Gastroesophageal sphincter (tissue), 3 donors: ENCODE results near the gene MAP2K1.

Source experiments
- CTCF ChIP-seq, 4 experiments: fragments of 200-600 bp in 2 of 4; fragments of 450-650 bp in 2 of 4; sonication (generic) in 1 of 4; IDR thresholded peaks; one replicate each; pipeline ENCODE4 v1.5.1; 2017 to 2019; ENCODE audit warnings: antibody characterized with exemption in 4 of 4, mild to moderate bottlenecking in 2 of 4, moderate library complexity in 2 of 4
- POLR2A ChIP-seq, 2 donors: fragments of 450-650 bp; IDR thresholded peaks; one replicate each; pipeline ENCODE4 v1.6.1; 2017; ENCODE audit warnings: antibody characterized with exemption in 2 of 2, mild to moderate bottlenecking in 2 of 2, moderate library complexity in 1 of 2

DNA sequence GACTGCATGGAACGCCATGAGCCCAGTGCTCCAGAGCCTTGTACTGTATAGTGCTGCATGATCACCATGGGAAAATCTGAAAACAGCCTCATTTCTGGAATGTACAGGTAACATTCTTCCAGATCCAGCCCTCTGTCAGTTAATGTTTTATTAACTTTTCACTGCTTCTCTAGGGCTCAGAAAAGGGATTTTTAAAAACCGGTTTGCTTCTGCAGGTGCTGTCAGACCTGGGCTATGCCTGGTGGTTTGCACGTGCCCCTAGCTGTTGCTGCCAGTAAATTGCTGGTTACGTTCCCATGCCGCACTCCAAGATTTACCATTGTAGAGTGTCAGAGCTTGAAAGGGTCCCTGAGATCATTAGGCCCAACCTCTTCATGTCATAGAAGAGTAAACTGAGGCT, 101.8 kb downstream of the MAP2K1 start:
- TF ChIP-seq CTCF (IDR thresholded peaks at IDR 0.05) (no peak), POLR2A (IDR thresholded peaks at IDR 0.05) (no peak)
